Epithelial cell of proximal tubule (primary cell): ENCODE measurements around the gene GABRA6. TPM values are rescaled to one million over a fixed set of nuclear protein-coding genes. Genes with fewer than 3 reads are reported as not detected.

Experiments used
- DNase-seq: peaks from one replicate; pipeline ENCODE4 v3.0.0-alpha.2; 2011; ENCODE audit warnings: low read depth
- H3K4me3 ChIP-seq: 2 replicates; pipeline ENCODE4 v1.5.1; 2011; ENCODE audit warnings: low read depth, mild to moderate bottlenecking, low read length
- total RNA-seq: library from RNA; depleted of rRNA; stranded (reverse); fragments of >200 nt; gene quantifications from 2 replicates; pipeline ENCODE4 v1.2.3, GENCODE V29; 2015
- TF ChIP-seq, protein P1 (sequence below): conservative IDR thresholded peaks from 2 replicates; pipeline ENCODE4 v1.5.1; 2012; ENCODE audit warnings: low read depth, mild to moderate bottlenecking, low read length

GABRA6 gene
- total RNA-seq, 1 donor from 2014 or later = not detected

- TF ChIP-seq, protein P1, sequence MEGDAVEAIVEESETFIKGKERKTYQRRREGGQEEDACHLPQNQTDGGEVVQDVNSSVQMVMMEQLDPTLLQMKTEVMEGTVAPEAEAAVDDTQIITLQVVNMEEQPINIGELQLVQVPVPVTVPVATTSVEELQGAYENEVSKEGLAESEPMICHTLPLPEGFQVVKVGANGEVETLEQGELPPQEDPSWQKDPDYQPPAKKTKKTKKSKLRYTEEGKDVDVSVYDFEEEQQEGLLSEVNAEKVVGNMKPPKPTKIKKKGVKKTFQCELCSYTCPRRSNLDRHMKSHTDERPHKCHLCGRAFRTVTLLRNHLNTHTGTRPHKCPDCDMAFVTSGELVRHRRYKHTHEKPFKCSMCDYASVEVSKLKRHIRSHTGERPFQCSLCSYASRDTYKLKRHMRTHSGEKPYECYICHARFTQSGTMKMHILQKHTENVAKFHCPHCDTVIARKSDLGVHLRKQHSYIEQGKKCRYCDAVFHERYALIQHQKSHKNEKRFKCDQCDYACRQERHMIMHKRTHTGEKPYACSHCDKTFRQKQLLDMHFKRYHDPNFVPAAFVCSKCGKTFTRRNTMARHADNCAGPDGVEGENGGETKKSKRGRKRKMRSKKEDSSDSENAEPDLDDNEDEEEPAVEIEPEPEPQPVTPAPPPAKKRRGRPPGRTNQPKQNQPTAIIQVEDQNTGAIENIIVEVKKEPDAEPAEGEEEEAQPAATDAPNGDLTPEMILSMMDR = no peak
- DNase-seq = no peak
- no peak overlapping the region for H3K4me3 ChIP-seq
Observed at GRCh38 chr5:161686149-161686548, 628 bp downstream of the GABRA6 start.

DNA sequence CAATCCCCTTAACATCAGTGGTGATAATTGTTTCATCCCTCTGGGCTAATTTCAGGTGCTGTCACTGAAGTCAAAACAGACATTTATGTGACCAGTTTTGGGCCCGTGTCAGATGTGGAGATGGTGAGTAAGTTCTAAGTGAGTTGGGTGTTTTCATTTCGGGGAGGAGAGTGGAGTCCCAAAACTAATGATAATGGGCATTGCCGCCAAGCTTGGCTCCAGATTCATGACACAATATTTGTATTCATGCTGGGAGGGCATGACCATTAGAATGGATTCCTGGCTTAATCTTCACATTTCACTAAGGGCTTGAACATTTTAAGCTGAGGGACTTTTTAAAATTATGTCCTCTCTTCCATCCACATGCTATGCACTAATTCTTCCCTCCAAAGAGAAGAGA is 1.4 kb downstream of the GABRA6 start:
- DNase-seq = no peak
- TF ChIP-seq, protein P1 = no peak
- no peak overlapping the region for H3K4me3 ChIP-seq

GRCh38 chr5:161687316-161687715 is 1.8 kb downstream of the GABRA6 start:
- DNase-seq = no peak
- H3K4me3 ChIP-seq = no peak overlapping the region
- TF ChIP-seq, protein P1 = no peak

GRCh38 chr5:161691911-161692310 is 6.4 kb downstream of the GABRA6 start:
- no peak overlapping the region for H3K4me3 ChIP-seq
- TF ChIP-seq, protein P1 = no peak
- DNase-seq = no peak

DNA sequence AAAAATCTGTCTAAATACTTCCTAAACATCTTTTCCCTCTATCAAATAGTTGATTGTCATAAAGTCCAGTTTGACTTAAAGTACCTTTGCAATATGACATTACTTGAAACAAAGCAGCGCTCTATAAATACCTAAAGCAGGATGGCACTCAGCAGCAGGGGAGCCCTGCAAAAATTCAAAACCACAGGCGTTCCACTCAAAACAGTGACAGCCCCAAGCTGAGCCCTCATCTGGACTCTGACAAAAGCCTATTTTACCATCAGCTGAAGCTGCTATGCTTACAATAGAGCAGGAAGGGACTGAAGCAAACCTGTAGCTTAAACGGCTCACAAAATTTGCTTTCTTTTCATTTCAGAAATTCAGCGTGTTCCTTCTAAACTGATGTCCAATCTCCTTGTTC is 11.5 kb downstream of the GABRA6 start:
- no peak for DNase-seq
- no peak overlapping the region for H3K4me3 ChIP-seq
- TF ChIP-seq, protein P1 = no peak

GRCh38 chr5:161700065-161700464 is 14.5 kb downstream of the GABRA6 start:
- no peak overlapping the region for H3K4me3 ChIP-seq
- no peak for DNase-seq
- TF ChIP-seq, protein P1 = no peak

- DNase-seq = no peak
Observed at GRCh38 chr5:161703528-161703927, 18.0 kb downstream of the GABRA6 start.

More at GRCh38 chr5:161703528-161703927, 18.0 kb downstream of the GABRA6 start:
- TF ChIP-seq, protein P1 = no peak
- H3K4me3 ChIP-seq = no peak overlapping the region
